ENCODE data around the gene TBC1D22A.

DNA sequence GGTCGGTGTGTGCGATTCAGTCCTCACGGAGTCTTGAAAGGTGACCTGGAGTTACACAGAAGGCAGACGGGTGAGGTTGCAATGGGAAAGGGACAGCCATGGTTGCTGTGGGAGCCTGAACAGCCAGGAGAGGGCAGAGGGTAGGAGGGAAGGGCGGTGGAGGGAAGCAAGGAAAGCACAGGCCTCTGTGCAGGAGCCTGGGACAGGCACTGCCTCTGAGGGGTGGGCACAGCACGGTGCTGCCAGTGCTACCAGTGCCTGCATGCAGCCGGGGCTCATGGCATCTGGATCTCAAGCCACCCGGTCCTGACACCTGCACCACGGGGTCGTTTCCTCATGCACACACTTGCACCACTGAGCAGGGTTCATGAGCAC lies 401.0 kb downstream of the TBC1D22A start:
- TF ChIP-seq CTCF (optimal IDR thresholded peaks at IDR 0.05 in 1 of 3, IDR thresholded peaks at IDR 0.05 in 1 of 3, conservative IDR thresholded peaks at IDR 0.05 in 1 of 3; ENCODE audit: extremely low read depth in 1 of 3, insufficient read depth in 2 of 3, low read length in 3 of 3) (no peak), EZH2 (IDR thresholded peaks at IDR 0.05; ENCODE audit: low read length) (no peak)

Measured in keratinocyte (primary cell).